Fibroblast of mammary gland (primary cell): ENCODE measurements around the gene MYO10.

Source experiments
- DNase-seq: peaks from one replicate; pipeline ENCODE4 v3.0.0-alpha.2; 2010; ENCODE audit warnings: low read depth
- H3K4me3 ChIP-seq: 2 replicates; pipeline ENCODE4 v1.5.1; 2011; ENCODE audit warnings: low read depth, mild to moderate bottlenecking, low read length, moderate library complexity; ENCODE audit not compliant: control insufficient read depth
- CTCF ChIP-seq: conservative IDR thresholded peaks from 2 replicates; pipeline ENCODE4 v1.5.1; 2011; ENCODE audit warnings: low read depth, low read length, inconsistent platforms; ENCODE audit not compliant: control insufficient read depth, insufficient read depth

The MYO10 gene

GRCh38 chr5:16853518-16853917, 82.6 kb downstream of the MYO10 start:
- no peak for TF ChIP-seq CTCF
- no peak for DNase-seq
- H3K4me3 ChIP-seq, result no peak overlapping the region

- DNase-seq, result no peak
- TF ChIP-seq CTCF, result no peak
- no peak overlapping the region for H3K4me3 ChIP-seq
These were observed 83.7 kb downstream of the MYO10 start for GRCh38 chr5:16852251-16853005.

GRCh38 chr5:16849775-16850174, 86.3 kb downstream of the MYO10 start:
- no peak overlapping the region for H3K4me3 ChIP-seq
- TF ChIP-seq CTCF, result no peak
- no peak for DNase-seq

GRCh38 chr5:16849181-16849580, 86.9 kb downstream of the MYO10 start:
- TF ChIP-seq CTCF, result no peak
- H3K4me3 ChIP-seq, result no peak overlapping the region
- DNase-seq, result no peak

GRCh38 chr5:16844952-16845351, 91.1 kb downstream of the MYO10 start:
- DNase-seq, result no peak
- no peak overlapping the region for H3K4me3 ChIP-seq
- no peak for TF ChIP-seq CTCF

GRCh38 chr5:16842896-16843295, 93.2 kb downstream of the MYO10 start:
- H3K4me3 ChIP-seq, result no peak overlapping the region
- no peak for TF ChIP-seq CTCF
- DNase-seq, result no peak
